GM12801 (cell line): ENCODE results near the gene LEKR1.

Experiments
- CTCF ChIP-seq: IDR thresholded peaks from one replicate; pipeline ENCODE4 v1.5.1; 2011; ENCODE audit warnings: control low read depth; ENCODE audit not compliant: insufficient read length; ENCODE audit errors: extremely low read depth

LEKR1 gene

GRCh38 chr3:156888576-156888975, 62.4 kb downstream of the LEKR1 start:
- no peak for TF ChIP-seq CTCF

- TF ChIP-seq CTCF: no peak
These were observed 66.5 kb downstream of the LEKR1 start for GRCh38 chr3:156892701-156893100.

GRCh38 chr3:156898296-156898880, 72.2 kb downstream of the LEKR1 start:
- no peak for TF ChIP-seq CTCF

- no peak for TF ChIP-seq CTCF
These were observed 73.8 kb downstream of the LEKR1 start for GRCh38 chr3:156899951-156900350.

- no peak for TF ChIP-seq CTCF
These were observed 76.8 kb downstream of the LEKR1 start for GRCh38 chr3:156902916-156903315.

GRCh38 chr3:156906275-156906674, 80.1 kb downstream of the LEKR1 start:
- no peak for TF ChIP-seq CTCF

GRCh38 chr3:156908398-156908797, 82.2 kb downstream of the LEKR1 start:
- no peak for TF ChIP-seq CTCF
